Gastroesophageal sphincter (tissue), 3 donors: ENCODE data around the gene NGB.

Experiments used
- CTCF ChIP-seq, 4 experiments: fragments of 200-600 bp in 2 of 4; fragments of 450-650 bp in 2 of 4; sonication (generic) in 1 of 4; IDR thresholded peaks; one replicate each; pipeline ENCODE4 v1.5.1; 2017 to 2019; ENCODE audit warnings: antibody characterized with exemption in 4 of 4, mild to moderate bottlenecking in 2 of 4, moderate library complexity in 2 of 4
- EP300 ChIP-seq: sonication (generic); formaldehyde crosslinking; IDR thresholded peaks from one replicate; pipeline ENCODE4 v1.6.1; 2017; ENCODE audit warnings: antibody characterized with exemption, mild to moderate bottlenecking
- POLR2A ChIP-seq, 2 donors: fragments of 450-650 bp; IDR thresholded peaks; one replicate each; pipeline ENCODE4 v1.6.1; 2017; ENCODE audit warnings: antibody characterized with exemption in 2 of 2, mild to moderate bottlenecking in 2 of 2, moderate library complexity in 1 of 2
- POLR2AphosphoS5 ChIP-seq: sonication (generic); formaldehyde crosslinking; IDR thresholded peaks from one replicate; pipeline ENCODE4 v1.6.1; 2017; ENCODE audit warnings: antibody characterized with exemption

- TF ChIP-seq POLR2A (IDR thresholded peaks at IDR 0.05) (no peak), CTCF (IDR thresholded peaks at IDR 0.05) (no peak), POLR2AphosphoS5 (no peak), EP300 (no peak)
Measured at GRCh38 chr14:77250927-77251326, 20.1 kb downstream of the NGB start.
